ENCODE data around the gene MT3. TPM values are rescaled to one million over a fixed set of nuclear protein-coding genes. Genes with fewer than 3 reads are reported as not detected.

The MT3 gene
- total and polyA plus RNA-seq, 2 of the 13 experiments (the other 11 are each of a cell fraction or from before 2014, with no cell fraction given), result not detected

GRCh38 chr16:56609463-56609921, 20.2 kb downstream of the MT3 start (continued):
- TF ChIP-seq, protein P1, sequence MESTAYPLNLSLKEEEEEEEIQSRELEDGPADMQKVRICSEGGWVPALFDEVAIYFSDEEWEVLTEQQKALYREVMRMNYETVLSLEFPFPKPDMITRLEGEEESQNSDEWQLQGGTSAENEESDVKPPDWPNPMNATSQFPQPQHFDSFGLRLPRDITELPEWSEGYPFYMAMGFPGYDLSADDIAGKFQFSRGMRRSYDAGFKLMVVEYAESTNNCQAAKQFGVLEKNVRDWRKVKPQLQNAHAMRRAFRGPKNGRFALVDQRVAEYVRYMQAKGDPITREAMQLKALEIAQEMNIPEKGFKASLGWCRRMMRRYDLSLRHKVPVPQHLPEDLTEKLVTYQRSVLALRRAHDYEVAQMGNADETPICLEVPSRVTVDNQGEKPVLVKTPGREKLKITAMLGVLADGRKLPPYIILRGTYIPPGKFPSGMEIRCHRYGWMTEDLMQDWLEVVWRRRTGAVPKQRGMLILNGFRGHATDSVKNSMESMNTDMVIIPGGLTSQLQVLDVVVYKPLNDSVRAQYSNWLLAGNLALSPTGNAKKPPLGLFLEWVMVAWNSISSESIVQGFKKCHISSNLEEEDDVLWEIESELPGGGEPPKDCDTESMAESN (CRISPR knock-in tag; conservative IDR thresholded peaks at IDR 0.05), result no peak
- TF ChIP-seq SAP130 (CRISPR knock-in tag; IDR thresholded peaks at IDR 0.05; ENCODE audit: low read depth), result peak; percentile 52
- TF ChIP-seq ZNF556 (CRISPR knock-in tag; IDR thresholded peaks at IDR 0.05; ENCODE audit: borderline replicate concordance), result no peak; the same call in 1 of the 2 replicates
- TF ChIP-seq SRSF1 (optimal IDR thresholded peaks at IDR 0.05; ENCODE audit: low read depth, low read length), result no peak
- no peak for TF ChIP-seq SPEN (CRISPR knock-in tag; IDR thresholded peaks at IDR 0.05; ENCODE audit: low read depth)
- TF ChIP-seq, protein P2, sequence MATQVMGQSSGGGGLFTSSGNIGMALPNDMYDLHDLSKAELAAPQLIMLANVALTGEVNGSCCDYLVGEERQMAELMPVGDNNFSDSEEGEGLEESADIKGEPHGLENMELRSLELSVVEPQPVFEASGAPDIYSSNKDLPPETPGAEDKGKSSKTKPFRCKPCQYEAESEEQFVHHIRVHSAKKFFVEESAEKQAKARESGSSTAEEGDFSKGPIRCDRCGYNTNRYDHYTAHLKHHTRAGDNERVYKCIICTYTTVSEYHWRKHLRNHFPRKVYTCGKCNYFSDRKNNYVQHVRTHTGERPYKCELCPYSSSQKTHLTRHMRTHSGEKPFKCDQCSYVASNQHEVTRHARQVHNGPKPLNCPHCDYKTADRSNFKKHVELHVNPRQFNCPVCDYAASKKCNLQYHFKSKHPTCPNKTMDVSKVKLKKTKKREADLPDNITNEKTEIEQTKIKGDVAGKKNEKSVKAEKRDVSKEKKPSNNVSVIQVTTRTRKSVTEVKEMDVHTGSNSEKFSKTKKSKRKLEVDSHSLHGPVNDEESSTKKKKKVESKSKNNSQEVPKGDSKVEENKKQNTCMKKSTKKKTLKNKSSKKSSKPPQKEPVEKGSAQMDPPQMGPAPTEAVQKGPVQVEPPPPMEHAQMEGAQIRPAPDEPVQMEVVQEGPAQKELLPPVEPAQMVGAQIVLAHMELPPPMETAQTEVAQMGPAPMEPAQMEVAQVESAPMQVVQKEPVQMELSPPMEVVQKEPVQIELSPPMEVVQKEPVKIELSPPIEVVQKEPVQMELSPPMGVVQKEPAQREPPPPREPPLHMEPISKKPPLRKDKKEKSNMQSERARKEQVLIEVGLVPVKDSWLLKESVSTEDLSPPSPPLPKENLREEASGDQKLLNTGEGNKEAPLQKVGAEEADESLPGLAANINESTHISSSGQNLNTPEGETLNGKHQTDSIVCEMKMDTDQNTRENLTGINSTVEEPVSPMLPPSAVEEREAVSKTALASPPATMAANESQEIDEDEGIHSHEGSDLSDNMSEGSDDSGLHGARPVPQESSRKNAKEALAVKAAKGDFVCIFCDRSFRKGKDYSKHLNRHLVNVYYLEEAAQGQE (IDR thresholded peaks at IDR 0.05; ENCODE audit: borderline replicate concordance in 1 of 2, low read depth in 1 of 2, low read length in 2 of 2), result no peak
- TF ChIP-seq SMAD1 (CRISPR knock-in tag; IDR thresholded peaks at IDR 0.05; ENCODE audit: borderline replicate concordance, low read depth), result no peak
- TF ChIP-seq, protein P3, sequence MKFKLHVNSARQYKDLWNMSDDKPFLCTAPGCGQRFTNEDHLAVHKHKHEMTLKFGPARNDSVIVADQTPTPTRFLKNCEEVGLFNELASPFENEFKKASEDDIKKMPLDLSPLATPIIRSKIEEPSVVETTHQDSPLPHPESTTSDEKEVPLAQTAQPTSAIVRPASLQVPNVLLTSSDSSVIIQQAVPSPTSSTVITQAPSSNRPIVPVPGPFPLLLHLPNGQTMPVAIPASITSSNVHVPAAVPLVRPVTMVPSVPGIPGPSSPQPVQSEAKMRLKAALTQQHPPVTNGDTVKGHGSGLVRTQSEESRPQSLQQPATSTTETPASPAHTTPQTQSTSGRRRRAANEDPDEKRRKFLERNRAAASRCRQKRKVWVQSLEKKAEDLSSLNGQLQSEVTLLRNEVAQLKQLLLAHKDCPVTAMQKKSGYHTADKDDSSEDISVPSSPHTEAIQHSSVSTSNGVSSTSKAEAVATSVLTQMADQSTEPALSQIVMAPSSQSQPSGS (CRISPR knock-in tag; IDR thresholded peaks at IDR 0.05), result no peak
- no peak for TF ChIP-seq NCOA1 (CRISPR knock-in tag; IDR thresholded peaks at IDR 0.05)
- 0 out of 2 replicates have a peak, but pooled peaks have one; percentile 43 for TF ChIP-seq SP140L (CRISPR knock-in tag; IDR thresholded peaks at IDR 0.05; ENCODE audit: borderline replicate concordance)
- no peak for TF ChIP-seq MED1 (CRISPR knock-in tag; IDR thresholded peaks at IDR 0.05)
- TF ChIP-seq, protein P4, sequence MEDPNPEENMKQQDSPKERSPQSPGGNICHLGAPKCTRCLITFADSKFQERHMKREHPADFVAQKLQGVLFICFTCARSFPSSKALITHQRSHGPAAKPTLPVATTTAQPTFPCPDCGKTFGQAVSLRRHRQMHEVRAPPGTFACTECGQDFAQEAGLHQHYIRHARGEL (CRISPR knock-in tag; IDR thresholded peaks at IDR 0.05), result no peak
- TF ChIP-seq KLF16 (CRISPR knock-in tag; IDR thresholded peaks at IDR 0.05), result 0 out of 4 replicates have a peak, but pooled peaks of 1 of the 2 experiments have one; percentile 24
- 0 out of 2 replicates have a peak, but pooled peaks have one; percentile 13 for TF ChIP-seq MEIS1 (CRISPR knock-in tag; IDR thresholded peaks at IDR 0.05; ENCODE audit: borderline replicate concordance)
- no peak for TF ChIP-seq CHCHD3 (CRISPR knock-in tag; IDR thresholded peaks at IDR 0.05)
- TF ChIP-seq MXD4 (CRISPR knock-in tag; IDR thresholded peaks at IDR 0.05), result peak; percentile 62; the same call in 1 of the 2 replicates
- TF ChIP-seq ERF (CRISPR knock-in tag; IDR thresholded peaks at IDR 0.05), result peak; percentile 57; the same call in 1 of the 2 replicates
- TF ChIP-seq DPF2 (CRISPR knock-in tag; IDR thresholded peaks at IDR 0.05; ENCODE audit: borderline replicate concordance, low read depth), result no peak
- TF ChIP-seq, protein P5, sequence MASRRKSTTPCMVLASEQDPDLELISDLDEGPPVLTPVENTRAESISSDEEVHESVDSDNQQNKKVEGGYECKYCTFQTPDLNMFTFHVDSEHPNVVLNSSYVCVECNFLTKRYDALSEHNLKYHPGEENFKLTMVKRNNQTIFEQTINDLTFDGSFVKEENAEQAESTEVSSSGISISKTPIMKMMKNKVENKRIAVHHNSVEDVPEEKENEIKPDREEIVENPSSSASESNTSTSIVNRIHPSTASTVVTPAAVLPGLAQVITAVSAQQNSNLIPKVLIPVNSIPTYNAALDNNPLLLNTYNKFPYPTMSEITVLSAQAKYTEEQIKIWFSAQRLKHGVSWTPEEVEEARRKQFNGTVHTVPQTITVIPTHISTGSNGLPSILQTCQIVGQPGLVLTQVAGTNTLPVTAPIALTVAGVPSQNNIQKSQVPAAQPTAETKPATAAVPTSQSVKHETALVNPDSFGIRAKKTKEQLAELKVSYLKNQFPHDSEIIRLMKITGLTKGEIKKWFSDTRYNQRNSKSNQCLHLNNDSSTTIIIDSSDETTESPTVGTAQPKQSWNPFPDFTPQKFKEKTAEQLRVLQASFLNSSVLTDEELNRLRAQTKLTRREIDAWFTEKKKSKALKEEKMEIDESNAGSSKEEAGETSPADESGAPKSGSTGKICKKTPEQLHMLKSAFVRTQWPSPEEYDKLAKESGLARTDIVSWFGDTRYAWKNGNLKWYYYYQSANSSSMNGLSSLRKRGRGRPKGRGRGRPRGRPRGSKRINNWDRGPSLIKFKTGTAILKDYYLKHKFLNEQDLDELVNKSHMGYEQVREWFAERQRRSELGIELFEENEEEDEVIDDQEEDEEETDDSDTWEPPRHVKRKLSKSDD (CRISPR knock-in tag; IDR thresholded peaks at IDR 0.05; ENCODE audit: low read depth), result 0 out of 2 replicates have a peak, but pooled peaks have one; percentile 5

Data from HepG2 (cell line).